K562 (cell line): ENCODE data around the gene CRYBA4. TPM values are rescaled to one million over a fixed set of nuclear protein-coding genes. Genes with fewer than 3 reads are reported as not detected.

Experiments used
- CHD7 ChIP-seq: fragments of 200-600 bp; sonication (generic); IDR thresholded peaks from one replicate; pipeline ENCODE4 v1.6.1; 2012; ENCODE audit warnings: mild to moderate bottlenecking, low read depth, low read length, inconsistent platforms
- polyA plus RNA-seq, 8 experiments: library from polyadenylated mRNA; depleted of rRNA in 4 of 8; stranded (reverse) in 5 of 8; unstranded in 3 of 8; fragments of >200 nt; fragmentation: Nextera tagmentation in 2 of 8; fragmentation: Illumina TruSeq in 1 of 8; extraction: Ambion mirVana in 2 of 8; extraction: Trizol in 1 of 8; gene quantifications; 2 replicates each; pipeline versions ENCODE4 v1.2.1 to v1.2.3, GENCODE V29; 2011 to 2014; ENCODE audit warnings: inconsistent platforms in 1 of 8, missing spikeins in 1 of 8
- total RNA-seq, 7 experiments: library from RNA; depleted of rRNA in 6 of 7; stranded (reverse); fragments of >200 nt in 6 of 7; fragmentation: Illumina TruSeq in 2 of 7; extraction: Trizol in 2 of 7; gene quantifications; 2 replicates each; pipeline versions ENCODE4 v1.2.1 to v1.2.3, GENCODE V29; 2011 to 2021; ENCODE audit warnings: low replicate concordance in 1 of 7

Gene CRYBA4
- total and polyA plus RNA-seq, 9 of the 15 experiments (the other 6 are each of a cell fraction or from before 2014, with no cell fraction given), result 0.59 to 3.3 (median 1.6) TPM

GRCh38 chr22:26585104-26585790, 36.5 kb upstream of the CRYBA4 start (continued):
- TF ChIP-seq CHD7, result no peak
